ENCODE data around the gene ORAI3. TPM values are rescaled to one million over a fixed set of nuclear protein-coding genes. Genes with fewer than 3 reads are reported as not detected.

Gene ORAI3
- total and polyA plus RNA-seq, 2 experiments from 2014 or later = 31.6 to 36.1 TPM

DNA sequence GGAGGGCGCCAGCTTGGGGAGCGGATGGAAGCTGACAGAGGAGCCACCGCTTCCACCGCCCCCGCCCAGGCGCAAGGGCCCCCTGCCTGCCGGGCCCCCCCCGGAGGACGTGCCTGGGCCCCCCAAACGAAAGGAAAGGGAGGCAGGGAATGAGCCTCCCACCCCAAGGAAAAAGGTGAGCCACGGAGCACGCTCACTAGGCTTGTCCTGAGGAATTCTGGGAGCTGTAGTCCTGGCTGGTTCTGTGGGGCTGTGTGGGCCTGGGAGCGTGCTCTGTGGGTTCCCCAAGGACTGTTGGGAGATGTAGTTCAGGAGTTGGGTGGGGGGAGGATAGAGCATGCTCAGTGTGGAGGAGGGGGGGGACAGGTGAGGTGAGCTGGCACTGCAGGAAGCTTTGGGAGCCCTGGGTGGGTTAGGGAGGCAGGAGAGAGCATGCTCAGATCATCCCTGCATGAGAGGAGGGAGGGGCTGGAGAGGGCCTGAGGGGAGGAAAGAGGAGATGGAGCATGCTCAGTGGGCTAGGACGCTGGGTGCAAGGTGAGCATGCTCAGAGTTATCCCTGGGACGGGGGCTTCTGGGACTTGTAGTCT lies 21.0 kb upstream of the ORAI3 start:
- no peak for TF ChIP-seq EZH2 (IDR thresholded peaks at IDR 0.05; ENCODE audit: insufficient read depth, poor library complexity, severe bottlenecking)
- no peak for TF ChIP-seq EZH2phosphoT487 (IDR thresholded peaks at IDR 0.05; ENCODE audit: insufficient read depth, low read depth)
- Histone ChIP-seq H3K36me3 (ENCODE audit: low read depth) (no peaks in the 10 kb centered on the region), H3K9me2 (ENCODE audit: insufficient read depth) (no peaks in the 10 kb centered on the region), H3K4me2 (ENCODE audit: unreplicated experiment) (no peak overlapping the region), H3K4me1 (ENCODE audit: insufficient read depth) (peaks cover 4% of the 10 kb centered on the region; the same call in 1 of the 2 replicates), H3K9ac (no peak overlapping the region), H2AFZ (no peak overlapping the region), H3F3A (ENCODE audit: insufficient read depth) (no peaks in the 10 kb centered on the region), H3K9me3 (ENCODE audit: low read depth) (no peaks in the 10 kb centered on the region), H4K20me1 (ENCODE audit: insufficient read depth) (no peaks in the 10 kb centered on the region), H3K27me3 (replicated peaks; ENCODE audit: insufficient read depth) (no peaks in the 10 kb centered on the region), H3K4me3 (no peak overlapping the region), H3K27ac (no peak overlapping the region), H3K79me2 (ENCODE audit: insufficient read depth) (peaks cover 7% of the 10 kb centered on the region)
- in situ Hi-C loops (cut with MboI) = no loop called here
- WGBS, 2 experiments (ENCODE audit: low coverage in 1 of 2, low lambda C conversion rate in 2 of 2, missing lambda C conversion rate in 2 of 2) = 57 to 83% methylated on average over 6 to 15 of the region's 15 CpGs
- DNase-seq = peak; percentile 59

DNA sequence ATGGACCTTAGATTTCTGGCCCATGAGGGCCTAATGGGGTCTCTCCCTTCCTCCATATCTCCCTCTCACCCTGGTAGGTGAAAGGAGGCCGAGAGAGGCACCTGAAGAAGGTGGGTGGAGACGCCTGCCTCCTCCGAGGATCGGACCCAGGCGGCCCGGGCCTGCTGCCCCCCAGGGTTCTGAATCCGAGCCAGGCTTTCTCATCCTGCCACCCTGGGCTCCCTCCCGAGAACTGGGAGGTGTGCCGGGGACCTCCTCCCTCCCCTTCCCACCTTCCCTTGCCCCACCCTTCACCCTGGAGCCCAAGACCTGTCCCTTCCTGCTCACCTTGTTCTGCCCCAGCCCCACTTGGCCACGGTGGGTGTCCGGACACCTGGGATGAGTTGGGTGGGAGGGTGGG lies 20.5 kb upstream of the ORAI3 start:
- Histone ChIP-seq H2AFZ (no peak overlapping the region), H3F3A (ENCODE audit: insufficient read depth) (no peaks in the 10 kb centered on the region), H3K9me2 (ENCODE audit: insufficient read depth) (no peaks in the 10 kb centered on the region), H3K36me3 (ENCODE audit: low read depth) (no peaks in the 10 kb centered on the region), H3K79me2 (ENCODE audit: insufficient read depth) (peaks cover 7% of the 10 kb centered on the region), H4K20me1 (ENCODE audit: insufficient read depth) (no peaks in the 10 kb centered on the region), H3K27ac (no peak overlapping the region), H3K4me1 (ENCODE audit: insufficient read depth) (peaks cover 4% of the 10 kb centered on the region; the same call in 1 of the 2 replicates), H3K27me3 (replicated peaks; ENCODE audit: insufficient read depth) (no peaks in the 10 kb centered on the region), H3K4me3 (no peak overlapping the region), H3K9ac (no peak overlapping the region), H3K9me3 (ENCODE audit: low read depth) (no peaks in the 10 kb centered on the region), H3K4me2 (ENCODE audit: unreplicated experiment) (no peak overlapping the region)
- TF ChIP-seq EZH2 (IDR thresholded peaks at IDR 0.05; ENCODE audit: insufficient read depth, poor library complexity, severe bottlenecking) (no peak), EZH2phosphoT487 (IDR thresholded peaks at IDR 0.05; ENCODE audit: insufficient read depth, low read depth) (no peak)
- 92 to 97% methylated on average over 9 to 11 of the region's 11 CpGs for WGBS, 2 experiments (ENCODE audit: low coverage in 1 of 2, low lambda C conversion rate in 2 of 2, missing lambda C conversion rate in 2 of 2)
- no peak for DNase-seq
- in situ Hi-C loops (cut with MboI) = no loop called here

DNA sequence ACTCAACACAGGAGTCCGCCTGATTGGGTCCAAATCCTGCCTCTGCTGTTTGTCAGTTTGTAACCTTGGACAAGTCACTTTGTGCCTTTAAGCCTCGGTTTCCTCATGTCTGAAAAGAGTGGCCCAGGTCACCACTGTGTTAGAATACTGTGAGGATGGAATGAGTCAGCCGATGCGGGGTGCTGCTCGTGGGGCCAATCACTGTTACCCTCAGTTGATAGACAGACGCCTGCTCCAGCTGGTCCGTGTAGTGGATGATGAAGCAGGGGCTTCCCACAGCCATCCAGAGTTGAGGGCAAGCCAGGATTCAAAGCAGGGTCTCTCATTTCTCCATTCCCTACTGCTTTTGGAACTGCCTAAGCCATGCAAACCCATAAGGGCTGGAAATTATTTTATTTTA lies 19.7 kb upstream of the ORAI3 start:
- Histone ChIP-seq H3K4me1 (ENCODE audit: insufficient read depth) (peaks cover 4% of the 10 kb centered on the region; the same call in 1 of the 2 replicates), H2AFZ (no peak overlapping the region), H3K36me3 (ENCODE audit: low read depth) (no peaks in the 10 kb centered on the region), H3K27me3 (replicated peaks; ENCODE audit: insufficient read depth) (no peaks in the 10 kb centered on the region), H3K9me2 (ENCODE audit: insufficient read depth) (no peaks in the 10 kb centered on the region), H4K20me1 (ENCODE audit: insufficient read depth) (no peaks in the 10 kb centered on the region), H3K4me2 (ENCODE audit: unreplicated experiment) (no peak overlapping the region), H3K79me2 (ENCODE audit: insufficient read depth) (peaks cover 7% of the 10 kb centered on the region), H3K27ac (no peak overlapping the region), H3F3A (ENCODE audit: insufficient read depth) (no peaks in the 10 kb centered on the region), H3K9ac (no peak overlapping the region), H3K9me3 (ENCODE audit: low read depth) (no peaks in the 10 kb centered on the region), H3K4me3 (no peak overlapping the region)
- in situ Hi-C loops (cut with MboI) = no loop called here
- TF ChIP-seq EZH2 (IDR thresholded peaks at IDR 0.05; ENCODE audit: insufficient read depth, poor library complexity, severe bottlenecking) (no peak), EZH2phosphoT487 (IDR thresholded peaks at IDR 0.05; ENCODE audit: insufficient read depth, low read depth) (no peak)
- WGBS, 2 experiments (ENCODE audit: low coverage in 1 of 2, low lambda C conversion rate in 2 of 2, missing lambda C conversion rate in 2 of 2) = 73 to 74% methylated on average over 7 of the region's 7 CpGs
- no peak for DNase-seq

GRCh38 chr16:30930160-30930571 lies 18.7 kb upstream of the ORAI3 start:
- Histone ChIP-seq H3F3A (ENCODE audit: insufficient read depth) (no peaks in the 10 kb centered on the region), H3K9ac (no peak overlapping the region), H3K4me1 (ENCODE audit: insufficient read depth) (no peaks in the 10 kb centered on the region), H3K4me3 (no peak overlapping the region), H3K27me3 (replicated peaks; ENCODE audit: insufficient read depth) (no peaks in the 10 kb centered on the region), H3K9me3 (ENCODE audit: low read depth) (no peaks in the 10 kb centered on the region), H2AFZ (no peak overlapping the region), H3K9me2 (ENCODE audit: insufficient read depth) (no peaks in the 10 kb centered on the region), H3K27ac (no peak overlapping the region), H3K4me2 (ENCODE audit: unreplicated experiment) (no peak overlapping the region), H3K36me3 (ENCODE audit: low read depth) (no peaks in the 10 kb centered on the region), H3K79me2 (ENCODE audit: insufficient read depth) (no peaks in the 10 kb centered on the region), H4K20me1 (ENCODE audit: insufficient read depth) (no peaks in the 10 kb centered on the region)
- in situ Hi-C loops (cut with MboI) = no loop called here
- 87 to 93% methylated on average over 11 to 35 of the region's 35 CpGs for WGBS, 2 experiments (ENCODE audit: low coverage in 1 of 2, low lambda C conversion rate in 2 of 2, missing lambda C conversion rate in 2 of 2)
- TF ChIP-seq EZH2phosphoT487 (IDR thresholded peaks at IDR 0.05; ENCODE audit: insufficient read depth, low read depth) = no peak
- TF ChIP-seq EZH2 (IDR thresholded peaks at IDR 0.05; ENCODE audit: insufficient read depth, poor library complexity, severe bottlenecking) = no peak
- no peak for DNase-seq

Measured in GM23248 (cell line).